Cardiac fibroblast (primary cell): Measurements from ENCODE around the gene NME3.

ENCODE experiments used
- DNase-seq, 2 donors: peaks; one replicate each; pipeline versions ENCODE4 v3.0.0 to v3.0.0-alpha.2; 2010; ENCODE audit warnings: low read depth in 2 of 2
- H3K4me3 ChIP-seq, 2 donors: replicated peaks in 1 of 2; 1 replicate in 1 of 2; 2 replicates in 1 of 2; pipeline ENCODE4 v1.5.1; 2011; ENCODE audit warnings: low read depth in 2 of 2, low read length in 2 of 2, mild to moderate bottlenecking in 2 of 2, moderate library complexity in 1 of 2
- TF ChIP-seq, protein P1 (sequence below): IDR thresholded peaks from one replicate; pipeline ENCODE4 v1.5.1; 2011; ENCODE audit warnings: low read depth, mild to moderate bottlenecking, low read length, inconsistent platforms

NME3 gene

DNA sequence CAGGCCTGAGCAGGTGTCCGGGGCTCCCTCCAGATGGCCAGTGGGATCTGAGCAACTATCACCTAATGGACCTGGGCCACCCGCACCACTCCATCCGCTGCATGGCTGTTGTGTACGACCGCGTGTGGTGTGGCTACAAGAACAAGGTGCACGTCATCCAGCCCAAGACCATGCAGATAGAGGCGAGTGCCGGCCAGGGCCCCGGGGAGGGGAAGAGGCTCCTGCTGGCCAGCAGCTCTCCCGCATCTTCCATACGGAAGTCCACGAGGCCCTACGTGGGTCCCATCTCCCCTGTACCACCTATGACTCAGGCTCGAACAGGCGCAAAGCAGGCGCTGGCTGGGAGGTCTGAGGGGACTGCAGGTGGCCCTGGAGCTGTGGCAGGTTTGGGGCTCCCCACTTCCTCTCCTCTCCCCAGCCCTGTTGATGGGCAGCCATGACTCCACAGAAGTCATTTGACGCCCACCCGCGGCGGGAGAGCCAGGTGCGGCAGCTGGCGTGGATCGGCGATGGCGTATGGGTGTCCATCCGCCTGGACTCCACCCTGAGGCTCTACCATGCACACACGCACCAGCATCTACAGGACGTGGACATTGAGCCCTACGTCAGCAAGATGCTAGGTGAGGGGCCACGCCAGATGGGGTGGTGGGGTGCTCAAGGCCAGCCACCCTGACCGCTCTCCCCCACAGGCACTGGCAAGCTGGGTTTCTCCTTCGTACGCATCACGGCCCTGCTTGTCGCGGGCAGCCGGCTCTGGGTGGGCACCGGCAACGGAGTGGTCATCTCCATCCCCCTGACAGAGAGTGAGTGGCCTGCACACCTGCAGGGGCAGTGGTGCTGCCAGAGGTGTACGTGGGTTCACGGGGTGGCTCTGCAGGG lies 4.0 kb downstream of the NME3 start:
- DNase-seq, result no peak
- H3K4me3 ChIP-seq, result no peak overlapping the region
- TF ChIP-seq, protein P1, sequence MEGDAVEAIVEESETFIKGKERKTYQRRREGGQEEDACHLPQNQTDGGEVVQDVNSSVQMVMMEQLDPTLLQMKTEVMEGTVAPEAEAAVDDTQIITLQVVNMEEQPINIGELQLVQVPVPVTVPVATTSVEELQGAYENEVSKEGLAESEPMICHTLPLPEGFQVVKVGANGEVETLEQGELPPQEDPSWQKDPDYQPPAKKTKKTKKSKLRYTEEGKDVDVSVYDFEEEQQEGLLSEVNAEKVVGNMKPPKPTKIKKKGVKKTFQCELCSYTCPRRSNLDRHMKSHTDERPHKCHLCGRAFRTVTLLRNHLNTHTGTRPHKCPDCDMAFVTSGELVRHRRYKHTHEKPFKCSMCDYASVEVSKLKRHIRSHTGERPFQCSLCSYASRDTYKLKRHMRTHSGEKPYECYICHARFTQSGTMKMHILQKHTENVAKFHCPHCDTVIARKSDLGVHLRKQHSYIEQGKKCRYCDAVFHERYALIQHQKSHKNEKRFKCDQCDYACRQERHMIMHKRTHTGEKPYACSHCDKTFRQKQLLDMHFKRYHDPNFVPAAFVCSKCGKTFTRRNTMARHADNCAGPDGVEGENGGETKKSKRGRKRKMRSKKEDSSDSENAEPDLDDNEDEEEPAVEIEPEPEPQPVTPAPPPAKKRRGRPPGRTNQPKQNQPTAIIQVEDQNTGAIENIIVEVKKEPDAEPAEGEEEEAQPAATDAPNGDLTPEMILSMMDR, result no peak

DNA sequence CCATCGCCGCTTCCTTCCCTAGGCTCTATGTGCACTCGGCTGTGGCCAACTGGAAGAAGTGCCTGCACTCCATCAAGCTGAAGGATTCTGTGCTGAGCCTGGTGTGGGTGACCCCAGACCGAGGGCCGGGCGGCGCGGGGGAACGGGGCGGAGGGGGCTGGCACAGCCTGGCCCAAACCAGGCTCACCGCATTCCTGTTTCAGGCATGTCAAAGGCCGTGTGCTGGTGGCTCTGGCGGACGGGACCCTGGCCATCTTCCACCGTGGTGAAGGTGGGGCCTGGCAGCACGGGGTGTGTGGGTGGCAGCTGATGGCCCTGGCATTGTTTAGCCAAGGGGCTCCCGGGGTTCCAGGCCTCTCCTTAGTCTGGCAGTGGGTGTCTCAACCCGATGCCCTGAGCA lies 4.6 kb downstream of the NME3 start:
- H3K4me3 ChIP-seq, result no peak overlapping the region
- TF ChIP-seq, protein P1, result no peak
- DNase-seq, result no peak

DNA sequence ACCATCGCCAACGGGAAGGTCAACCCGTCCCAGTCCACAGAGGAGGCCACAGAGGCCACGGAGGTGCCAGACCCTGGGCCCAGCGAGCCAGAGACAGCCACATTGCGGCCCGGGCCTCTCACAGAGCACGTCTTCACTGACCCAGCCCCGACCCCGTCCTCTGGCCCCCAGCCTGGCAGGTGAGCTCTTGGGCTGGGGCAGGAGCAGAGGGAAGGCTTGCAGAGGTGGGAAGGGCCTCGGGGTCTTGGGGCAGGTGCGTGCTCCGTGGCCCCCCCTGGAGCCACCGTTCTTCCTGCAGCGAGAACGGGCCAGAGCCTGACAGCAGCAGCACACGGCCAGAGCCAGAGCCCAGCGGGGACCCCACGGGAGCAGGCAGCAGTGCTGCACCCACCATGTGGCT lies 5.1 kb downstream of the NME3 start:
- H3K4me3 ChIP-seq, result no peak overlapping the region
- DNase-seq, result no peak
- TF ChIP-seq, protein P1, result no peak

DNA sequence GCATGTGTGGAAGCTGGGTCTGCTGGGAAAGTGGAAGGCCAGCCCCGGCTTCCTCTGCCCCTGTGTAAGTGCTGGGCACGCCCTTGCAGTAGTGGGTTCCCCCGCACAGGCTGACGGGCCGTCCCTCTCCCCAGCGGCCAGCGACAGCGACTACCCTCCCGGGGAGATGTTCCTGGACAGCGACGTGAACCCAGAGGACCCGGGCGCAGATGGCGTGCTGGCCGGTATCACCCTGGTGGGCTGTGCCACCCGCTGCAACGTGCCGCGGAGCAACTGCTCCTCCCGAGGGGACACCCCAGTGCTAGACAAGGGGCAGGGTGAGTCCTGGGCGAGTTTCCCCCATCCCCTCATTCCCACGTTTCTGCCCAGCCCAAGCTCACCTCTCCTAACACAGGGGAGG lies 5.5 kb downstream of the NME3 start:
- TF ChIP-seq, protein P1, result no peak
- no peak overlapping the region for H3K4me3 ChIP-seq
- DNase-seq, result no peak

DNA sequence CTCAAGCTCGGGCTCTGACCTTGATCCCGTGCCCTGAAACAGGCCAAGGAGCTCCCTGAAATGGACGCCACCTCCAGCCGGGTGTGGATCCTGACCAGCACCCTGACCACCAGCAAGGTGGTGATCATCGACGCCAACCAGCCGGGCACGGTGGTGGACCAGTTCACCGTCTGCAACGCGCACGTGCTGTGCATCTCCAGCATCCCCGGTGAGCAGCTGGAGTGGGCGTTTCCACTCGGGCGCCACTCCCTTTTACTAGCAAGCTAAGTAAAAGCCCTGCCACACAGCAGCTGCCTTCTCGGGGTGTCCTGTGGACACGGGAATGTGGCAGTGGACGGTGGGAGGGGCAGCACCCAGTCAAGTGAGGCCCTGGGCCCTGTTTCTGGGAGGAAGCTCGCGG lies 6.4 kb downstream of the NME3 start:
- TF ChIP-seq, protein P1, result no peak
- no peak overlapping the region for H3K4me3 ChIP-seq
- no peak for DNase-seq

DNA sequence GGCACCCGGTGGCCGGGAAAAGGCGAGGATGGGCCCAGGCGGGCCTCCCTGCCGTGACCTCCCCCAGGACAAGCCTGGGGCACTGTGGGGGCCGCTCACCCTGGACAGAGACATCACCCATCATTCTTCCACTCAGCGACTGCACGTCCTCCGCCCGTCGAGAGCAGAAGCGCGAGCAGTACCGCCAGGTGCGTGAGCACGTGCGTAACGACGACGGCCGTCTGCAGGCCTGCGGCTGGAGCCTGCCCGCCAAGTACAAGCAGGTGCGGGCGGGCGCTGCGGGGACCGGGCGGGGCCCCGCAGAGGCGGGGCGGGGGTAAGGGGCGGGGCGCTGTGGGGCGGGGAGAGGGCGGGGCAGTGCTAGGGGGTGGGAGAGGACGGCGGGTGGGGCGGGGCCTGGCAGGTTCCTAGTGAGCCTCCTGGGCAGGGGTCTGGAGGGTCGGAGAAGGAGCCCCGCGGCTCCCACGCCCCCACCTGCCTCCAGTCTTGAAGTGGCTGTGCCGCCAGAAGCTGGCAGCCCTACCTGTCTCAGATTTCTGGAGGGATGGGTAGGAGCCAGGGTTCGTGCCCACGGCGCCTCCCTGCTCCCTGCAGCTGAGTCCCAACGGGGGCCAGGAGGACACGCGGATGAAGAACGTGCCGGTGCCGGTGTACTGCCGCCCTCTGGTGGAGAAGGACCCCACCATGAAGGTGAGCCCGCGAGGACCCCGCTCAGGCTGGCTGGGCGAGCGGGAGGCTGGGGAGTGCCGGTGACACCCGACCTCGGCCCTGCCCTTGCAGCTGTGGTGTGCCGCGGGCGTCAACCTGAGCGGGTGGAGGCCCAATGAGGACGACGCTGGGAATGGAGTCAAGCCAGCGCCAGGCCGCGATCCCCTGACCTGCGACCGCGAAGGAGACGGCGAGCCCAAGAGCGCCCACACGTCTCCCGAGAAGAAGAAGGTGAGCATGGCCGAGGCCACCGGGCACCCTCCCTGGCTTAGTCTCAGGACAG lies 7.5 kb downstream of the NME3 start:
- TF ChIP-seq, protein P1, result peak; percentile 35
- DNase-seq, result peak; percentile 24 to 32
- H3K4me3 ChIP-seq, result no peak overlapping the region
